GM12874 (cell line): ENCODE data around the gene VOPP1.

Source experiments
- CTCF ChIP-seq: IDR thresholded peaks from 2 replicates; pipeline ENCODE4 v1.5.1; 2011; ENCODE audit warnings: low read depth, mild to moderate bottlenecking, control low read depth, low read length, moderate library complexity; ENCODE audit not compliant: insufficient read depth

The VOPP1 gene

GRCh38 chr7:55423891-55424290, 148.4 kb downstream of the VOPP1 start:
- no peak for TF ChIP-seq CTCF

GRCh38 chr7:55423277-55423711, 149.0 kb downstream of the VOPP1 start:
- no peak for TF ChIP-seq CTCF
